Upper lobe of left lung (tissue), 6 donors: ENCODE data around the gene ZC3H4. TPM values are rescaled to one million over a fixed set of nuclear protein-coding genes. Genes with fewer than 3 reads are reported as not detected.

Experiments used
- ATAC-seq, 2 donors: fragments of 200-7000 bp; cut with Tn5 transposase; one replicate each; pipeline ENCODE4 v1.9.1; 2022; ENCODE audit warnings: mild to moderate bottlenecking in 2 of 2, moderate library complexity in 2 of 2; ENCODE audit not compliant: low FRiP score in 2 of 2
- DNase-seq, 2 donors: peaks; one replicate each; pipeline ENCODE4 v3.0.0-alpha.2; 2019 to 2020
- H3K27ac ChIP-seq, 4 donors: fragments of 200-600 bp; sonication (generic); one replicate each; pipeline ENCODE4 v1.5.1; 2016 to 2019
- H3K27me3 ChIP-seq, 4 donors: fragments of 200-600 bp; sonication (generic); one replicate each; pipeline ENCODE4 v1.5.1; 2017 to 2019
- H3K36me3 ChIP-seq, 4 donors: fragments of 200-600 bp; sonication (generic); one replicate each; pipeline ENCODE4 v1.5.1; 2016 to 2019
- H3K4me1 ChIP-seq, 4 donors: fragments of 200-600 bp; sonication (generic); one replicate each; pipeline ENCODE4 v1.5.1; 2018 to 2019
- H3K4me3 ChIP-seq, 4 donors: fragments of 200-600 bp; sonication (generic); one replicate each; pipeline ENCODE4 v1.5.1; 2017 to 2019; ENCODE audit warnings: mild to moderate bottlenecking in 2 of 4, moderate library complexity in 1 of 4
- H3K9me3 ChIP-seq, 4 donors: fragments of 200-600 bp; sonication (generic); one replicate each; pipeline ENCODE4 v1.5.1; 2018 to 2019
- EP300 ChIP-seq, 4 donors: sonication (generic); formaldehyde crosslinking; IDR thresholded peaks; one replicate each; pipeline ENCODE4 v1.5.1; 2017; ENCODE audit warnings: antibody characterized with exemption in 4 of 4, control low read depth in 2 of 4
- POLR2A ChIP-seq, 4 donors: fragments of 450-650 bp; IDR thresholded peaks; one replicate each; pipeline ENCODE4 v1.5.1; 2016 to 2017; ENCODE audit warnings: antibody characterized with exemption in 4 of 4, mild to moderate bottlenecking in 2 of 4
- POLR2AphosphoS5 ChIP-seq, 2 donors: sonication (generic); formaldehyde crosslinking; IDR thresholded peaks; one replicate each; pipeline ENCODE4 v1.5.1; 2017; ENCODE audit warnings: antibody characterized with exemption in 2 of 2
- WGBS, 2 donors: methylation state at CpG; one replicate each; pipeline ENCODE4 v1.1.5; 2017 to 2018; 5-methylcytosine and 5-hydroxymethylcytosine counted together
- total RNA-seq, 6 donors: library from RNA; depleted of rRNA in 4 of 6; stranded (reverse); fragments of >200 nt in 4 of 6; gene quantifications; one replicate each; pipeline versions ENCODE4 v1.1.0 to v1.2.1, GENCODE V29; 2016 to 2021
- TF ChIP-seq, protein P1 (sequence below), 6 experiments: fragments of 450-650 bp in 4 of 6; fragments of 200-600 bp in 2 of 6; sonication (generic) in 2 of 6; IDR thresholded peaks; one replicate each; pipeline ENCODE4 v1.5.1; 2016 to 2019; ENCODE audit warnings: antibody characterized with exemption in 6 of 6
- donor health status: DM: no; HTN: no; CAD: no; lungs with moderate emphysema.
- donor health status: DM: no; HTN: yes; CAD: no; lungs with severe emphysema.

ZC3H4 gene
- total RNA-seq, 6 donors from 2014 or later: 28.6 to 57.6 (median 44.1) TPM

DNA sequence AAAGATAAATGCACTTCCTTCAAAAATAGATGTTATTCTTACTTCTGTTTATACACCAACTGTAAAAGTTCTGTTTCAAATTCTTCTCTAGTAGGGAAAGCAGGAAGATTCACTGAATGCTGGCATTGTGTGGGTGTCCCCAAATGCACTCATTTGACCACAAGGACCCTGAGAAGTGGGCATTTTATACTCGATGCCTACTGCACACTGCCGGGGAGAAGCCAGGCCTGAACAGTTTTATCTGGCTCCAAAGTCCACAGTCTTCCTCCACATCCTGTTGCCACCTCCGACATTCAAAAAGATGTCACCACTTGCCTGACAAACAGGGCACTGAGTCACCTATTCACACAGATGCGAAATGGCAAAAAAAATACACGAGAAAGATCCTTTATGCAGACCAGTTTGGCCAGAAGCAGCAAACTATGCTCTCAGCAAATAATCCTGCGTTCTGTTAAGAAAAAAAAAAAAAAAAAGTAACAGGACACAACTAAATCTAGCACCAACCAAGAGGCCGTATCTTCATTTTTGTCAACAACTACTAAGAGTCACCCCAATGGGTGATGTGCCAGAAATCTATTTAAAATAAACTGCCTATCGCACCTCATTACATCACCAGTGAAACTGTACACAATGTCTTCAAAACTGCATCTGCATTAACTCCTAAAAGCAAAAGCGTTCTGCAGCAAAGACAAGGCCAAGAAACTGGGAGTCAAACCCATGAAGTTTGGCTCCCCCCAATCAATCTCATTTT lies 6.2 kb downstream of the ZC3H4 start:
- ATAC-seq: no peak
- H3K4me3 ChIP-seq: no peak overlapping the region
- TF ChIP-seq, protein P1, sequence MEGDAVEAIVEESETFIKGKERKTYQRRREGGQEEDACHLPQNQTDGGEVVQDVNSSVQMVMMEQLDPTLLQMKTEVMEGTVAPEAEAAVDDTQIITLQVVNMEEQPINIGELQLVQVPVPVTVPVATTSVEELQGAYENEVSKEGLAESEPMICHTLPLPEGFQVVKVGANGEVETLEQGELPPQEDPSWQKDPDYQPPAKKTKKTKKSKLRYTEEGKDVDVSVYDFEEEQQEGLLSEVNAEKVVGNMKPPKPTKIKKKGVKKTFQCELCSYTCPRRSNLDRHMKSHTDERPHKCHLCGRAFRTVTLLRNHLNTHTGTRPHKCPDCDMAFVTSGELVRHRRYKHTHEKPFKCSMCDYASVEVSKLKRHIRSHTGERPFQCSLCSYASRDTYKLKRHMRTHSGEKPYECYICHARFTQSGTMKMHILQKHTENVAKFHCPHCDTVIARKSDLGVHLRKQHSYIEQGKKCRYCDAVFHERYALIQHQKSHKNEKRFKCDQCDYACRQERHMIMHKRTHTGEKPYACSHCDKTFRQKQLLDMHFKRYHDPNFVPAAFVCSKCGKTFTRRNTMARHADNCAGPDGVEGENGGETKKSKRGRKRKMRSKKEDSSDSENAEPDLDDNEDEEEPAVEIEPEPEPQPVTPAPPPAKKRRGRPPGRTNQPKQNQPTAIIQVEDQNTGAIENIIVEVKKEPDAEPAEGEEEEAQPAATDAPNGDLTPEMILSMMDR (IDR thresholded peaks at IDR 0.05): no peak
- no peak for TF ChIP-seq POLR2A (IDR thresholded peaks at IDR 0.05)
- no peak for TF ChIP-seq EP300 (IDR thresholded peaks at IDR 0.05)
- TF ChIP-seq POLR2AphosphoS5 (IDR thresholded peaks at IDR 0.05): no peak

DNA sequence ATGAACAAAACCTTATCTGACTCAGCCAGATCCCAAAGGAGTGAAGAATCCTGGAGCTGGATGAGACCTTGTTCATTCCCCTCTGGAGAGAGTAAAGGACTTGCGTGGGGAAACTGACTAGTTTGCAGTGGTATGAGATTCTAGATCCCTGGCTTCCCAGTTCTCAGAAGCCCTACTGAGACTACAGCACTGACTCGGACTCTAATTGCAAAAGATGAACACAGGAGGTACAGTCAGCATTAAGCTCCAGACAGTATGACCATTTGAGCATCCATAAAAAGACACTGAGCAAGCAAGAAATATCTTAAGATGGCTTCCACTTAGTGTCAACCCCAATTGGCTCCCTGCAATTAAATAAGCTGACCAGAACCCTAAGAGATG lies 6.8 kb downstream of the ZC3H4 start:
- Histone ChIP-seq H3K27ac (peak overlapping the region; percentile 60 to 100 (median 82)), H3K4me3 (no peak overlapping the region), H3K36me3 (no peaks in the 10 kb centered on the region), H3K9me3 (no peaks in the 10 kb centered on the region), H3K4me1 (peaks cover 31 to 45% (median 40%) of the 10 kb centered on the region in 4 donors), H3K27me3 (no peaks in the 10 kb centered on the region)
- DNase-seq: no peak
- 81 to 83% methylated on average over 2 of the region's 2 CpGs for WGBS, 2 donors
- peak in 1 of 2 donors; percentile 25 for ATAC-seq
- TF ChIP-seq, protein P1 (IDR thresholded peaks at IDR 0.05): no peak
- no peak for TF ChIP-seq EP300 (IDR thresholded peaks at IDR 0.05)
- no peak for TF ChIP-seq POLR2AphosphoS5 (IDR thresholded peaks at IDR 0.05)
- TF ChIP-seq POLR2A (IDR thresholded peaks at IDR 0.05): no peak

More for the DNA sequence above, 6.2 kb downstream of the ZC3H4 start:
- WGBS, 2 donors: 25 to 28% methylated on average over 9 of the region's 9 CpGs
- peaks cover 31 to 45% (median 40%) of the 10 kb centered on the region in 4 donors for H3K4me1 ChIP-seq
- peak overlapping the region; percentile 60 to 100 (median 82) for H3K27ac ChIP-seq
- DNase-seq: no peak
- no peaks in the 10 kb centered on the region for H3K9me3 ChIP-seq
- H3K36me3 ChIP-seq: no peaks in the 10 kb centered on the region
- no peaks in the 10 kb centered on the region for H3K27me3 ChIP-seq

DNA sequence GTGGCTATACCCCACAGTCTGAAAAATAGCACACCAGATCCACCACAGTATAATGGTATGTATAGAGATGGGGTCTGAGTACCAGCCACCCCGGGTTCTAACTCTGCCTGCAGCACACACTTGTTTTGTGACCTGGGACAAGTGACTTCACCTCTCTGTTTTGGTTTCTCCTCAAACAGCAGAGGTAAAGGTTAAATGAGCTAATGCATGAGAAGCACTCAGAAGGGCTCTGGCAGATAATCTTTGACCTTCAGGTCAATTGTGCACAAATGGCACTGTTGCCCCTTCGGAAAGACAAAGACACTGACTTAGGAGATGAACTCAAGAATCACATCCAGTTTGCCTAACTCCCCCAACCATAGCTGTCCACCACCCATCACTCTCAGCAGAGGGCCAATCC lies 7.7 kb downstream of the ZC3H4 start:
- ATAC-seq: no peak
- Histone ChIP-seq H3K36me3 (no peaks in the 10 kb centered on the region), H3K4me1 (peaks cover 31 to 45% (median 40%) of the 10 kb centered on the region in 4 donors), H3K27me3 (no peaks in the 10 kb centered on the region), H3K27ac (peak overlapping the region in 3 of 4 donors; percentile 64 to 100 (median 99)), H3K4me3 (no peak overlapping the region), H3K9me3 (no peaks in the 10 kb centered on the region)
- no peak for DNase-seq
- 50 to 81% methylated on average over 2 of the region's 2 CpGs for WGBS, 2 donors
- TF ChIP-seq POLR2AphosphoS5 (IDR thresholded peaks at IDR 0.05) (no peak), POLR2A (IDR thresholded peaks at IDR 0.05) (no peak), EP300 (IDR thresholded peaks at IDR 0.05) (no peak)
- TF ChIP-seq, protein P1 (IDR thresholded peaks at IDR 0.05): no peak

DNA sequence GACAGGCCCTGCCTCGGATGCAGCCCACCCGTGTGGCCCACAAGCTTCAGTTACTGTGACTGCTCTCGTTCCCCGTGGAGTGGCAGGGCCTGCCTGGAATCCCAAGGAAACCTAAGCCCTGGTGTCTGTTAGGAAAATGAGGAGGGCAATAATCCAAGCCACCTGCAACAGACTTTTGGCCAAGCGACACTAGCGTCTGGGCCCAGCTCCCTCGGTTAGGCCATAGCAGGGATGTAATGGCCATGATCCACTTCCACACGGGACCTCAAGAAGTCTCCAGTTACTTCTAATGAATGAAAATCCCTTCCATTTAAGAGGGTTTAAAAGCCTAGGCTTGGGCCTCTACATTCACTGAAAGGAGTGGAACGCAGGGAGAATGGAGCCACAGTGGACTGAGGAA lies 8.9 kb downstream of the ZC3H4 start:
- TF ChIP-seq EP300 (IDR thresholded peaks at IDR 0.05) (no peak), POLR2A (IDR thresholded peaks at IDR 0.05) (no peak), POLR2AphosphoS5 (IDR thresholded peaks at IDR 0.05) (no peak)
- TF ChIP-seq, protein P1 (IDR thresholded peaks at IDR 0.05): no peak
- Histone ChIP-seq H3K4me1 (peaks cover 31 to 37% (median 35%) of the 10 kb centered on the region in 4 donors), H3K9me3 (no peaks in the 10 kb centered on the region), H3K27me3 (no peaks in the 10 kb centered on the region), H3K27ac (no peak overlapping the region), H3K4me3 (no peak overlapping the region), H3K36me3 (no peaks in the 10 kb centered on the region)
- ATAC-seq: no peak
- DNase-seq: no peak
- 91 to 99% methylated on average over 5 to 9 of the region's 9 CpGs for WGBS, 2 donors
